ENCODE results near the gene PIH1D1.

DNA sequence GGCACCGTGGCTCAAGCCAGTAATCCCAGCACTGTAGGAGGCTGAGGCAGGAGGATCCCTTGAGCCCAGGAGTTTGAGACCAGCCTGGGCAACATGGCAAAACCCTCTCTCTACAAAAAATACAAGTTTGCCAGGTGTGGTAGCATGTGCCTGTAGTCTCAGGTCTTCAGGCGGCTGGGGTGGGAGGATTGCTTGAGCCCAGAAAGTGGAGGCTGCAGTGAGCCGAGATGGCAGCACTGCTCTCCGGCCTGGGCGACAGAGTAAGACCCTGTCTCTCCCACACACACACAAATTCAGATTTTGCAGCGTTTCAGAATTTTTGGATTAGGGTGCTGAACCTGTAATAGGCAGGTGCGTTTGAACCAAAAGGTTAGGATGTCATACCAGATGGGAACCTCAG, 46.9 kb upstream of the PIH1D1 start:
- no peak for TF ChIP-seq TBP (CRISPR knock-in tag; IDR thresholded peaks at IDR 0.05)
- TF ChIP-seq, protein P1, sequence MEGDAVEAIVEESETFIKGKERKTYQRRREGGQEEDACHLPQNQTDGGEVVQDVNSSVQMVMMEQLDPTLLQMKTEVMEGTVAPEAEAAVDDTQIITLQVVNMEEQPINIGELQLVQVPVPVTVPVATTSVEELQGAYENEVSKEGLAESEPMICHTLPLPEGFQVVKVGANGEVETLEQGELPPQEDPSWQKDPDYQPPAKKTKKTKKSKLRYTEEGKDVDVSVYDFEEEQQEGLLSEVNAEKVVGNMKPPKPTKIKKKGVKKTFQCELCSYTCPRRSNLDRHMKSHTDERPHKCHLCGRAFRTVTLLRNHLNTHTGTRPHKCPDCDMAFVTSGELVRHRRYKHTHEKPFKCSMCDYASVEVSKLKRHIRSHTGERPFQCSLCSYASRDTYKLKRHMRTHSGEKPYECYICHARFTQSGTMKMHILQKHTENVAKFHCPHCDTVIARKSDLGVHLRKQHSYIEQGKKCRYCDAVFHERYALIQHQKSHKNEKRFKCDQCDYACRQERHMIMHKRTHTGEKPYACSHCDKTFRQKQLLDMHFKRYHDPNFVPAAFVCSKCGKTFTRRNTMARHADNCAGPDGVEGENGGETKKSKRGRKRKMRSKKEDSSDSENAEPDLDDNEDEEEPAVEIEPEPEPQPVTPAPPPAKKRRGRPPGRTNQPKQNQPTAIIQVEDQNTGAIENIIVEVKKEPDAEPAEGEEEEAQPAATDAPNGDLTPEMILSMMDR (CRISPR knock-in tag; IDR thresholded peaks at IDR 0.05): no peak
- TF ChIP-seq KLF16 (CRISPR knock-in tag; IDR thresholded peaks at IDR 0.05): no peak
- TF ChIP-seq NR3C1 (CRISPR knock-in tag; IDR thresholded peaks at IDR 0.05): no peak
- no peak for TF ChIP-seq JUND (CRISPR knock-in tag; IDR thresholded peaks at IDR 0.05)
- TF ChIP-seq TAF1 (CRISPR knock-in tag; IDR thresholded peaks at IDR 0.05): no peak
- TF ChIP-seq, protein P2, sequence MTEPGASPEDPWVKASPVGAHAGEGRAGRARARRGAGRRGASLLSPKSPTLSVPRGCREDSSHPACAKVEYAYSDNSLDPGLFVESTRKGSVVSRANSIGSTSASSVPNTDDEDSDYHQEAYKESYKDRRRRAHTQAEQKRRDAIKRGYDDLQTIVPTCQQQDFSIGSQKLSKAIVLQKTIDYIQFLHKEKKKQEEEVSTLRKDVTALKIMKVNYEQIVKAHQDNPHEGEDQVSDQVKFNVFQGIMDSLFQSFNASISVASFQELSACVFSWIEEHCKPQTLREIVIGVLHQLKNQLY (CRISPR knock-in tag; IDR thresholded peaks at IDR 0.05): no peak
- no peak for TF ChIP-seq FOXK2 (IDR thresholded peaks at IDR 0.05)
- TF ChIP-seq, protein P3, sequence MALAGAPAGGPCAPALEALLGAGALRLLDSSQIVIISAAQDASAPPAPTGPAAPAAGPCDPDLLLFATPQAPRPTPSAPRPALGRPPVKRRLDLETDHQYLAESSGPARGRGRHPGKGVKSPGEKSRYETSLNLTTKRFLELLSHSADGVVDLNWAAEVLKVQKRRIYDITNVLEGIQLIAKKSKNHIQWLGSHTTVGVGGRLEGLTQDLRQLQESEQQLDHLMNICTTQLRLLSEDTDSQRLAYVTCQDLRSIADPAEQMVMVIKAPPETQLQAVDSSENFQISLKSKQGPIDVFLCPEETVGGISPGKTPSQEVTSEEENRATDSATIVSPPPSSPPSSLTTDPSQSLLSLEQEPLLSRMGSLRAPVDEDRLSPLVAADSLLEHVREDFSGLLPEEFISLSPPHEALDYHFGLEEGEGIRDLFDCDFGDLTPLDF (CRISPR knock-in tag; IDR thresholded peaks at IDR 0.05): no peak
- no peak for TF ChIP-seq ZNF335 (CRISPR knock-in tag; IDR thresholded peaks at IDR 0.05)
